Esophagus (tissue), 2 donors: ENCODE measurements around the gene ADCK2. TPM values are rescaled to one million over a fixed set of nuclear protein-coding genes. Genes with fewer than 3 reads are reported as not detected.

Experiments used
- H3K27ac ChIP-seq, 2 donors: one replicate each; pipeline ENCODE4 v1.5.1; 2013; ENCODE audit warnings: low read depth in 2 of 2, mild to moderate bottlenecking in 2 of 2, inconsistent platforms in 1 of 2, low read length in 1 of 2, moderate library complexity in 1 of 2
- H3K27me3 ChIP-seq, 2 donors: one replicate each; pipeline ENCODE4 v1.6.1; 2013; ENCODE audit warnings: low read length in 2 of 2, control low read depth in 1 of 2, mild to moderate bottlenecking in 1 of 2; ENCODE audit not compliant: insufficient read depth in 2 of 2, control insufficient read depth in 1 of 2
- H3K36me3 ChIP-seq, 2 donors: one replicate each; pipeline ENCODE4 v1.6.1; 2013; ENCODE audit warnings: low read length in 1 of 2; ENCODE audit not compliant: control insufficient read depth in 2 of 2, insufficient read depth in 2 of 2
- H3K4me1 ChIP-seq, 2 donors: one replicate each; pipeline ENCODE4 v1.6.1; 2013; ENCODE audit warnings: low read length in 1 of 2; ENCODE audit not compliant: control insufficient read depth in 2 of 2, insufficient read depth in 2 of 2
- H3K4me3 ChIP-seq, 2 donors: one replicate each; pipeline ENCODE4 v1.5.1; 2013; ENCODE audit warnings: low read length in 2 of 2, mild to moderate bottlenecking in 2 of 2, low read depth in 1 of 2, moderate library complexity in 1 of 2
- H3K9me3 ChIP-seq, 2 donors: one replicate each; pipeline ENCODE4 v1.6.1; 2013; ENCODE audit warnings: mild to moderate bottlenecking in 2 of 2, low read depth in 1 of 2, low read length in 1 of 2, moderate library complexity in 1 of 2; ENCODE audit not compliant: control insufficient read depth in 2 of 2, insufficient read depth in 1 of 2
- WGBS, 2 donors: extraction: QIAGEN DNeasy Blood & Tissue Kit; methylation state at CpG; one replicate each; pipeline ENCODE4 v1.1.7; 2013; 5-methylcytosine and 5-hydroxymethylcytosine counted together
- polyA plus RNA-seq, 2 donors: library from polyadenylated mRNA; stranded (reverse); fragments of 200-250 nt; gene quantifications; one replicate each; pipeline ENCODE4 v1.2.3, GENCODE V29; 2013
- donor health status: healthy with polysubstance abuse.
- donor health status: Bipolar disorder and iron deficiency.

ADCK2 gene
- polyA plus RNA-seq, 2 donors = 9.2 to 14.8 TPM

GRCh38 chr7:140678081-140678815 lies 5.5 kb downstream of the ADCK2 start:
- 95% methylated on average over 20 of the region's 20 CpGs for WGBS, 2 donors
- no peak overlapping the region for H3K27ac ChIP-seq
- H3K36me3 ChIP-seq = peaks cover 0 to 25% of the 10 kb centered on the region in 2 donors
- no peaks in the 10 kb centered on the region for H3K9me3 ChIP-seq
- peaks cover 3 to 4% of the 10 kb centered on the region in 2 donors for H3K4me1 ChIP-seq
- no peak overlapping the region for H3K4me3 ChIP-seq
- no peaks in the 10 kb centered on the region for H3K27me3 ChIP-seq

- WGBS, 2 donors = 95 to 99% methylated on average over 7 of the region's 7 CpGs
- Histone ChIP-seq H3K4me3 (no peak overlapping the region), H3K27ac (no peak overlapping the region), H3K9me3 (no peaks in the 10 kb centered on the region), H3K27me3 (no peaks in the 10 kb centered on the region), H3K36me3 (peaks cover 4 to 26% of the 10 kb centered on the region in 2 donors), H3K4me1 (peaks cover 3 to 4% of the 10 kb centered on the region in 2 donors)
These were observed 6.0 kb downstream of the ADCK2 start for GRCh38 chr7:140678816-140679130.

- Histone ChIP-seq H3K4me3 (no peak overlapping the region), H3K9me3 (no peaks in the 10 kb centered on the region), H3K4me1 (no peaks in the 10 kb centered on the region), H3K36me3 (peaks cover 4 to 28% of the 10 kb centered on the region in 2 donors), H3K27ac (no peak overlapping the region), H3K27me3 (no peaks in the 10 kb centered on the region)
- 95% methylated on average over 9 of the region's 9 CpGs for WGBS, 2 donors
These were observed 6.4 kb downstream of the ADCK2 start for GRCh38 chr7:140679186-140679585.

- no peaks in the 10 kb centered on the region for H3K9me3 ChIP-seq
- no peaks in the 10 kb centered on the region for H3K4me1 ChIP-seq
- no peak overlapping the region for H3K4me3 ChIP-seq
- 86 to 93% methylated on average over 7 of the region's 7 CpGs for WGBS, 2 donors
- H3K36me3 ChIP-seq = peaks cover 4 to 32% of the 10 kb centered on the region in 2 donors
- no peaks in the 10 kb centered on the region for H3K27me3 ChIP-seq
- H3K27ac ChIP-seq = no peak overlapping the region
These were observed 8.1 kb downstream of the ADCK2 start for GRCh38 chr7:140680886-140681285.

- no peak overlapping the region for H3K27ac ChIP-seq
- H3K4me3 ChIP-seq = no peak overlapping the region
- WGBS, 2 donors = 92 to 97% methylated on average over 3 of the region's 3 CpGs
- H3K9me3 ChIP-seq = no peaks in the 10 kb centered on the region
- H3K36me3 ChIP-seq = peaks cover 4 to 32% of the 10 kb centered on the region in 2 donors
- no peaks in the 10 kb centered on the region for H3K4me1 ChIP-seq
- H3K27me3 ChIP-seq = no peaks in the 10 kb centered on the region
These were observed 9.0 kb downstream of the ADCK2 start for GRCh38 chr7:140681766-140682165.

GRCh38 chr7:140683657-140684056 lies 10.9 kb downstream of the ADCK2 start:
- no peak overlapping the region for H3K4me3 ChIP-seq
- no peak overlapping the region for H3K27ac ChIP-seq
- H3K36me3 ChIP-seq = peaks cover 4 to 32% of the 10 kb centered on the region in 2 donors
- no peaks in the 10 kb centered on the region for H3K27me3 ChIP-seq
- H3K4me1 ChIP-seq = no peaks in the 10 kb centered on the region
- no peaks in the 10 kb centered on the region for H3K9me3 ChIP-seq
- 82 to 91% methylated on average over 3 of the region's 3 CpGs for WGBS, 2 donors

GRCh38 chr7:140684066-140684950 lies 11.6 kb downstream of the ADCK2 start:
- Histone ChIP-seq H3K4me1 (no peaks in the 10 kb centered on the region), H3K36me3 (peaks cover 4 to 27% of the 10 kb centered on the region in 2 donors)

GRCh38 chr7:140685407-140686087 lies 12.8 kb downstream of the ADCK2 start:
- H3K27ac ChIP-seq = no peak overlapping the region
- H3K4me1 ChIP-seq = no peaks in the 10 kb centered on the region
- no peak overlapping the region for H3K4me3 ChIP-seq
- peaks cover 9 to 29% of the 10 kb centered on the region in 2 donors for H3K36me3 ChIP-seq
- H3K9me3 ChIP-seq = no peaks in the 10 kb centered on the region
- 79 to 85% methylated on average over 10 of the region's 10 CpGs for WGBS, 2 donors
- H3K27me3 ChIP-seq = no peaks in the 10 kb centered on the region

More at GRCh38 chr7:140684066-140684950, 11.6 kb downstream of the ADCK2 start:
- Histone ChIP-seq H3K9me3 (no peaks in the 10 kb centered on the region), H3K4me3 (no peak overlapping the region), H3K27ac (no peak overlapping the region), H3K27me3 (no peaks in the 10 kb centered on the region)
- WGBS, 2 donors = 94 to 97% methylated on average over 20 of the region's 20 CpGs

- Histone ChIP-seq H3K9me3 (no peaks in the 10 kb centered on the region), H3K4me1 (no peaks in the 10 kb centered on the region), H3K4me3 (no peak overlapping the region), H3K27ac (no peak overlapping the region), H3K36me3 (peaks cover 9 to 24% of the 10 kb centered on the region in 2 donors), H3K27me3 (no peaks in the 10 kb centered on the region)
- WGBS, 2 donors = 96 to 97% methylated on average over 11 of the region's 11 CpGs
These were observed 14.2 kb downstream of the ADCK2 start for GRCh38 chr7:140686921-140687320.
